GM10266 (cell line): Measurements from ENCODE around the gene PAXIP1.
A peak's percentile ranks its signal among the peaks of the same experiment; 100 is the strongest.
"Not testable (repeated sequence)": the region's sequence is repeated elsewhere in the genome, so short reads cannot be mapped to it uniquely, and the experiment has no call there.

Experiments
- DNase-seq: peaks from one replicate; pipeline ENCODE4 v3.0.0; 2012; ENCODE audit errors: extremely low spot score
- TF ChIP-seq, protein P1 (sequence below): IDR thresholded peaks from 2 replicates; pipeline ENCODE4 v1.5.1; 2012; ENCODE audit warnings: mild to moderate bottlenecking, low read depth; ENCODE audit not compliant: control insufficient read depth, insufficient read depth; ENCODE audit errors: missing control alignments

The PAXIP1 gene

DNA sequence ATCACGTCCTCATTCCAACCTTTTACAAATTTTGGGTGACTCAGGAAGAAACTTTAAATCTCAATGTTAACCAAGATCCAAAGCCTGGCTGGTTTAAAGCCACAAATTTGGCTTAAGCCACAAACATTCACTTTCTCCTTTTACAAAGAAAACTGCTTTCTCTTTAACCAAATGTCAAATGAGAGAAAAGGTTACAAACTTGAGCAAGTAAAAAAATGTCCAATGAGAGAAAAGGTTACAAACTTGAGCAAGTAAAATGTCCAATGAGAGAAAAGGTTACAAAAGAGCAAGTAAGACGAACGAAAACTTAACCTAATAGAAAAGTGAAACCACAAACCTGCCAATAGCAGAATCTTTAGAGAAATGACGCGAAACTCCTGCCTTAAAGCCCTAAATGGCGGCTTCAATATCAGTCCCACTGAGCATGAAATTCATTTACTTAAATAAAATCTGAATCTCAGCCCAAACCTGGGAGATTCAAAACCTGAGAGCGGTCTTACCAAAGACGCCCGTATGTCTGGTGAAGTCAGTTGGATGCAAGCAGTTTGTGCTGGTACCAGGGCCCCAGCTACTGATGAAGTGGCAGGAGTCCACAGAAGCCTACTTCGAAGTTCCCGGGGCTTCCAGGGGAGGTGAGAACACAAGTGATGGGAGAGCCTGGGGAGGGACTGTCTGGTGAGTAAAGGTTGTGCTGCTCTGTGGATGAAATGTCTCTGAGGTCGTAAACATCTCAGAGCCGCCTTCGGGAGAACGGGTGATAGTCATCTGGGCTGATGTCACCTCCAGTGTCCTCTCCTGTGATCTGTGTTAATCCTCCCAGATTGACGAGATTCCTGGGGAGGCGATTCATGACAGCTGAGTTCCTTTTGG lies 74.6 kb downstream of the PAXIP1 start:
- TF ChIP-seq, protein P1, sequence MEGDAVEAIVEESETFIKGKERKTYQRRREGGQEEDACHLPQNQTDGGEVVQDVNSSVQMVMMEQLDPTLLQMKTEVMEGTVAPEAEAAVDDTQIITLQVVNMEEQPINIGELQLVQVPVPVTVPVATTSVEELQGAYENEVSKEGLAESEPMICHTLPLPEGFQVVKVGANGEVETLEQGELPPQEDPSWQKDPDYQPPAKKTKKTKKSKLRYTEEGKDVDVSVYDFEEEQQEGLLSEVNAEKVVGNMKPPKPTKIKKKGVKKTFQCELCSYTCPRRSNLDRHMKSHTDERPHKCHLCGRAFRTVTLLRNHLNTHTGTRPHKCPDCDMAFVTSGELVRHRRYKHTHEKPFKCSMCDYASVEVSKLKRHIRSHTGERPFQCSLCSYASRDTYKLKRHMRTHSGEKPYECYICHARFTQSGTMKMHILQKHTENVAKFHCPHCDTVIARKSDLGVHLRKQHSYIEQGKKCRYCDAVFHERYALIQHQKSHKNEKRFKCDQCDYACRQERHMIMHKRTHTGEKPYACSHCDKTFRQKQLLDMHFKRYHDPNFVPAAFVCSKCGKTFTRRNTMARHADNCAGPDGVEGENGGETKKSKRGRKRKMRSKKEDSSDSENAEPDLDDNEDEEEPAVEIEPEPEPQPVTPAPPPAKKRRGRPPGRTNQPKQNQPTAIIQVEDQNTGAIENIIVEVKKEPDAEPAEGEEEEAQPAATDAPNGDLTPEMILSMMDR, result no peak
- peak; percentile 84 for DNase-seq

DNA sequence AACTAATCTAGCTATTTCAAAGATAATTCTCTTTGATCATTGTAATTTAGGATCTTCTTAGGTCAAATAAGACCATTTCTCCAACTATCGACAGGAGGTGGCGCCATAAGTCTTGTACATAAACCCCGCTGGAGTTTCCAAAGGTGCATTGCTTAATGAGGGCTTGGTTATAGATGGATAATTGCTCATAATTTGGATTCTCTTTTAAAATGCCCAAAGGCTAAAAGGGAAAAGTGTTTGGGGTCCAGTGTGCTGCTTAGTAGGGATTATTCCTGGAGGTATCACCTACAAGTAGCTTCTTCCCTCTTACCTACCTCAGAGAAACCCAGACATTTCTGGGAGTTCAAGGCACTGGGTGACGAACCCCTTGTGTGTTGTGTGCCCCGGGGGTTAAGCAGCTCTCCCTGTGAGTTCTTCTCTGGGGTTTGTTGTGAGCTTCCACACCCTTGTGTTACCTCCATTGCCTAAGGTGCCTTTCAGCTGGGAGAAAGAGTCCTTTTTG lies 75.2 kb downstream of the PAXIP1 start:
- DNase-seq, result peak; percentile 59
- TF ChIP-seq, protein P1, result peak; percentile 65

DNA sequence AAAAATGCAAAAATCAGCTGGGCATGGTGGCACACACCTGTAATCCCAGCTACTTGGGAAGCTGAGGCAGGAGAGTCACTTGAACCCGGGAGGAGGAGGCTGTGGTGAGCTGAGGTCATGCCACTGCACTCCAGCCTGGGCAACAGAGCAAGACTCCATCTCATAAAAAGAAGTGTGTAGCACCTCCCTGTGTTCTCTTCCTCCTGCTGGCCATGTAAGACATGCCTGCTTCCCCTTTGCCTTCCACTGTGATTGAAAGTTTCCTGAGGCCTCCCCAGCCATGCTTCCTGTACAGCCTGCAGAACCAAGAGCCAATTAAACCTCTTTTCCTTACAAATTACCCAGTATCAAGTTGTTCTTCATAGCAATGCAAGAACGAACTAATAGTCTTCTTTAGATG lies 80.5 kb downstream of the PAXIP1 start:
- DNase-seq, result not testable (repeated sequence)

DNA sequence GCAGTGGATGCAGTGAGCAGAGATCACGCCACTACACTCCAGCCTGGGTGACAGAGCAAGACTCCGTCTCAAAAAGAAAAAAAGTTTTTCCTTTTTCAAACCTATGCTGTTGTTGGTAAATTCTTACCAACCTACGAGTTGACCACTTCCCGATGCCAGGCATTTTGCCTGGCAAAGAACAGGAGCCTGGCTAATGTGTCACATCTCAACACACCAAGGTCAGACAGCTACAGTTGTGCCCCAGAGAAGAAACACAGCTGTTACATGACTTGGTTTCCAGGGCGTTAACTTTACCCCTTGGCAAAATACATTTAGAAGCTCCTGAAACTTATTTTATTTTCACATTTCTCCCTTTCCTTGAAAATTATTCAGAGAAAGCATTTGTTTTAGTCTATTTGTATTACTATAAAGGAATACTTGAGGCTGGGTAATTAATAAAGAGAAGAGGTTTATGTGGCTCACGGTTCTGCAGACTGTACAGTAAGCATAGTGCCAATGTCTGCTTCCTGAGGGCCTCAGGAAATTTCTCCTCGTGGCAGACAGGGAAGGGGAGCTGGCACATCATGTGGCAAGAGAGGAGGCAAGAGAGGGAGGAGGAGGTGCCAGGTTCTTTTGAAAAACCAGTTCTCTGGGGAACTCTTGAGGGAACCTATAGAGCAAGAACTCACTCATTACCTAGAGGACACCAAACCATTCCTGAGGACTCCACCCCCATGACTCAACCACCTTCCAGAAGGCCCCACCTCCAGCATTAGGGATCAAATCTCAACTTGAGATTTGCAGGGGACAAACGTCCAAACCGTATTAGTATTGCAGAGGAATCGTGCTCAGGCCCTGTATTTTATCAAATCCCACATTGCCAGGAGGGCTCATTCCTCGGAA lies 83.3 kb downstream of the PAXIP1 start:
- DNase-seq, result no peak
- TF ChIP-seq, protein P1, result no peak

DNA sequence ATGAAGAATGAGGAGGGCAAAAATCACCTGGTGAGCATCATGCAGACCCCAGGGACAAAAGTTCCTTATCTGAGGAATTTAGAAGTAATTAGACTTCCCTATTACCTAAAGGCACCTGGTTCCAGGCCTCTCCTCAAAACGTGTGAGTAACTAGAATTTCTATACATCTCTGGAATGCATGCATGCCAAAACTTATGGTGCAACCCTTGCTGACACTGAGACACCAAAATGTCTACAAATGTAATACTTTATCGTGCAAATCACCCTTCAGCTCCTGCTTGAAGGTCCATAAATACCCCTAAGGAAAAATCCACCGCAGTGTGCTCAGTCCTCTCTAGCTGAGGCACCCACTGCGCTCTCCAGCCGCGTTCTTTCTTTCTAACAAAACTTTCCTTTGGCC lies 84.2 kb downstream of the PAXIP1 start:
- no peak for DNase-seq
- TF ChIP-seq, protein P1, result no peak

DNA sequence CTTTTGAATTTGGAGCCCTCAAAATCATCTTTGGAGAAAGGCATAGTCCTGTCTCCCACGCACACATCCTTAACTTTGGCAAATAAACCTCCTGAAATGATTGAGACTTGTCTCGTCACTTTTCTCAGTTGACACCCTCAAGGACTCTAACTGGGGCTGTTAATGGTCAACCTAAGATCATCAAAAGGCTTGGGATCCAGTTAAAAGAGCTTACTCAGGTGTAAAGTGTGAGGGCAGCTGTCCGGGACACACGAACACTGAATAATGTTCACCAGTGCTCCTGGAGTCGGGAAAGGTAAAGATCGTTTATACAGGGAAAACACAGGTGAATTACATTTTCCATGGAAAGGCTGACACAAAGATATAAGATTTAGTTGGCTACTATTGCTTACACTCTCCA lies 84.7 kb downstream of the PAXIP1 start:
- TF ChIP-seq, protein P1, result no peak
- DNase-seq, result no peak

DNA sequence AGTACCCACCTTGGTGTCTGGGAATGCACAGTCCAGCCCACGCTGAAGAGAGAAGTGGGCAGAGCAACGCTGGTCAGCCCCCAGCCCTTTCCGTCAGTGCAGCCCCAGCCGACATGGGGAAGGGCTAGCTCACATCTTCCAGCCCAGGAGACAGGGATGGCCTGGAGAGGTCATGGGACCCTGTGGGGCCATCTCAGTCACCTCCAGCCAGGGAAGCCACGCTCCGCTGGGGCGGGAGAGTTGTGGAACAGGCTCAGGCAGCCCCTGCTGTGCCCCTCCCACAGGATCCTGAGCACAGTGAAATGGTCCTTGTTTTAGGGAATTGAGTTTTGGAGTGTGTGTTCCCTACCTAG lies 85.1 kb downstream of the PAXIP1 start:
- TF ChIP-seq, protein P1, result no peak
- no peak for DNase-seq
